ENCODE data around the gene DLGAP1. TPM values are rescaled to one million over a fixed set of nuclear protein-coding genes. Genes with fewer than 3 reads are reported as not detected.

DLGAP1 gene
- total and polyA plus RNA-seq, 10 of the 15 experiments (the other 5 are each of a cell fraction or from before 2014, with no cell fraction given), result 0.23 to 27.6 (median 1.9) TPM

GRCh38 chr18:3900327-3900726, 554.8 kb downstream of the DLGAP1 start:
- ChIA-PET POLR2A (no interaction called here), RAD21 (ENCODE audit: unreplicated experiment) (no interaction called here), SMC1A (ENCODE audit: uncharacterized antibody, unreplicated experiment) (interaction anchor here (0.9 to 1.5 kb wide), 4 partner anchors 12 to 129 kb away, joined by 3 to 4 read pairs (median 3); no protein-coding TSS in a partner anchor), CTCF (interaction anchor here (0.6 to 2.4 kb wide), 4 partner anchors 11 to 656 kb away, joined by 3 to 5 read pairs (median 3); no protein-coding TSS in a partner anchor)
- Histone ChIP-seq H3K27me3 (replicated peaks in 1 of 2; ENCODE audit: control insufficient read depth in 2 of 2, insufficient read depth in 2 of 2, low read length in 1 of 2) (no peaks in the 10 kb centered on the region), H3K9me3 (replicated peaks; ENCODE audit: control insufficient read depth, insufficient read depth, low read length) (no peaks in the 10 kb centered on the region), H3K36me3 (ENCODE audit: control insufficient read depth in 2 of 2, insufficient read depth in 2 of 2, low read length in 1 of 2) (no peaks in the 10 kb centered on the region), H3K9ac (ENCODE audit: control insufficient read depth, insufficient read depth, low read length) (no peak overlapping the region), H3K79me2 (ENCODE audit: control insufficient read depth, insufficient read depth, low read length) (no peaks in the 10 kb centered on the region), H3K4me3 (no peak overlapping the region), H3K4me1 (ENCODE audit: control insufficient read depth, insufficient read depth, low read length) (no peaks in the 10 kb centered on the region), H4K20me1 (ENCODE audit: control insufficient read depth, insufficient read depth) (no peaks in the 10 kb centered on the region), H2AFZ (ENCODE audit: control insufficient read depth, low read depth, low read length) (no peak overlapping the region), H3K27ac (ENCODE audit: control insufficient read depth, insufficient read depth) (no peak overlapping the region), H3K4me2 (ENCODE audit: control insufficient read depth, insufficient read depth) (no peak overlapping the region)
- 35% methylated on average over 2 of the region's 2 CpGs for WGBS (ENCODE audit: insufficient coverage, insufficient replicate concordance, low lambda C conversion rate, missing lambda C conversion rate)
- in situ Hi-C loops (cut with MboI) (no loop called here), intact Hi-C loops (cut with micrococcal nuclease; ENCODE audit: unreplicated experiment) (no loop called here)
- no peak for TF ChIP-seq MYC (IDR thresholded peaks at IDR 0.05; ENCODE audit: insufficient read depth, insufficient read length, insufficient replicate concordance, low read length, severe bottlenecking)
- no peak for TF ChIP-seq ZBTB40 (IDR thresholded peaks at IDR 0.05; ENCODE audit: borderline replicate concordance)
- TF ChIP-seq PKNOX1 (IDR thresholded peaks at IDR 0.05), result no peak
- no peak for TF ChIP-seq CEBPB (IDR thresholded peaks at IDR 0.05; ENCODE audit: borderline replicate concordance in 1 of 2, low read depth in 2 of 2, low read length in 2 of 2)
- TF ChIP-seq TCF3 (IDR thresholded peaks at IDR 0.05; ENCODE audit: borderline replicate concordance, insufficient read depth, low read depth, low read length), result no peak
- ATAC-seq, result no peak
- no peak for FAIRE-seq
- DNase-seq (ENCODE audit: low read depth, low spot score), result no peak
- BruUV-seq (replicated peaks), result TSS peak; percentile 11
